ENCODE data around the gene PARP4. TPM values are rescaled to one million over a fixed set of nuclear protein-coding genes. Genes with fewer than 3 reads are reported as not detected.
"Not testable (repeated sequence)": the region's sequence is repeated elsewhere in the genome, so short reads cannot be mapped to it uniquely, and the experiment has no call there.

PARP4 gene
- total and polyA plus RNA-seq, 2 experiments from 2014 or later = 20.4 to 37.8 TPM

GRCh38 chr13:24500977-24501376 is 11.6 kb downstream of the PARP4 start:
- Histone ChIP-seq H3K27me3 (no peaks in the 10 kb centered on the region), H3K36me3 (peaks cover 20% of the 10 kb centered on the region), H3K4me3 (no peak overlapping the region), H3K9me3 (ENCODE audit: low read depth) (no peaks in the 10 kb centered on the region), H3K4me1 (ENCODE audit: low read depth) (peaks cover 9% of the 10 kb centered on the region), H3K27ac (no peak overlapping the region)
- DNase-seq (ENCODE audit: low read depth in 1 of 2, low spot score in 1 of 2) = peak in 1 of 2 donors; percentile 81
- TF ChIP-seq CTCF (IDR thresholded peaks at IDR 0.05; ENCODE audit: low read depth, low read length) = no peak

GRCh38 chr13:24497742-24498141 is 14.8 kb downstream of the PARP4 start:
- H3K36me3 ChIP-seq = peaks cover 29% of the 10 kb centered on the region
- TF ChIP-seq CTCF (IDR thresholded peaks at IDR 0.05; ENCODE audit: low read depth, low read length) = no peak
- DNase-seq (ENCODE audit: low read depth in 1 of 2, low spot score in 1 of 2) = no peak
- H3K9me3 ChIP-seq (ENCODE audit: low read depth) = no peaks in the 10 kb centered on the region
- no peaks in the 10 kb centered on the region for H3K27me3 ChIP-seq
- no peak overlapping the region for H3K27ac ChIP-seq
- H3K4me3 ChIP-seq = no peak overlapping the region
- no peaks in the 10 kb centered on the region for H3K4me1 ChIP-seq (ENCODE audit: low read depth)

GRCh38 chr13:24496295-24496694 is 16.3 kb downstream of the PARP4 start:
- not testable (repeated sequence) for H3K9me3 ChIP-seq (ENCODE audit: low read depth); H3K4me1 ChIP-seq (ENCODE audit: low read depth); H3K4me3 ChIP-seq; DNase-seq (ENCODE audit: low read depth in 1 of 2, low spot score in 1 of 2); H3K27me3 ChIP-seq; H3K27ac ChIP-seq
- peaks cover 34% of the 10 kb centered on the region for H3K36me3 ChIP-seq

GRCh38 chr13:24495151-24495729 is 17.3 kb downstream of the PARP4 start:
- Histone ChIP-seq H3K4me1 (ENCODE audit: low read depth) (no peaks in the 10 kb centered on the region), H3K27me3 (no peaks in the 10 kb centered on the region), H3K27ac (no peak overlapping the region), H3K9me3 (ENCODE audit: low read depth) (no peaks in the 10 kb centered on the region), H3K36me3 (peaks cover 32% of the 10 kb centered on the region), H3K4me3 (no peak overlapping the region)
- DNase-seq (ENCODE audit: low read depth in 1 of 2, low spot score in 1 of 2) = no peak
- no peak for TF ChIP-seq CTCF (IDR thresholded peaks at IDR 0.05; ENCODE audit: low read depth, low read length)

GRCh38 chr13:24493356-24493755 is 19.2 kb downstream of the PARP4 start:
- H3K36me3 ChIP-seq = peaks cover 45% of the 10 kb centered on the region
- H3K27ac ChIP-seq = no peak overlapping the region
- H3K4me3 ChIP-seq = no peak overlapping the region
- no peaks in the 10 kb centered on the region for H3K9me3 ChIP-seq (ENCODE audit: low read depth)
- TF ChIP-seq CTCF (IDR thresholded peaks at IDR 0.05; ENCODE audit: low read depth, low read length) = no peak
- H3K27me3 ChIP-seq = no peaks in the 10 kb centered on the region
- DNase-seq (ENCODE audit: low read depth in 1 of 2, low spot score in 1 of 2) = peak in 1 of 2 donors; percentile 7
- no peaks in the 10 kb centered on the region for H3K4me1 ChIP-seq (ENCODE audit: low read depth)

- TF ChIP-seq CTCF (IDR thresholded peaks at IDR 0.05; ENCODE audit: low read depth, low read length) = peak; percentile 46
- no peaks in the 10 kb centered on the region for H3K4me1 ChIP-seq (ENCODE audit: low read depth)
- H3K27ac ChIP-seq = no peak overlapping the region
- peaks cover 32% of the 10 kb centered on the region for H3K36me3 ChIP-seq
- H3K9me3 ChIP-seq (ENCODE audit: low read depth) = no peaks in the 10 kb centered on the region
- no peak overlapping the region for H3K4me3 ChIP-seq
- H3K27me3 ChIP-seq = no peaks in the 10 kb centered on the region
- peak in 1 of 2 donors; percentile 50 for DNase-seq (ENCODE audit: low read depth in 1 of 2, low spot score in 1 of 2)
Measured at GRCh38 chr13:24491845-24492244, 20.7 kb downstream of the PARP4 start.

Measured in cardiac muscle cell (in vitro differentiated cells and primary cell).